A549 (cell line): ENCODE data around the gene ABCB8. TPM values are rescaled to one million over a fixed set of nuclear protein-coding genes. Genes with fewer than 3 reads are reported as not detected.

Experiments
- ATAC-seq, 2 experiments: fragments of 200-7000 bp in 1 of 2; fragments of >200 bp in 1 of 2; cut with Nextera tagmentation in 1 of 2; cut with Tn5 transposase in 1 of 2; 3 replicates each; pipeline versions ENCODE4 v1.8.0 to v1.9.1; 2018 to 2020; ENCODE audit warnings: mild to moderate bottlenecking in 1 of 2, moderate library complexity in 1 of 2
- CTCF ChIA-PET: fragments of 300-600 bp; sonication (Branson Sonifier 250); formaldehyde crosslinking; extraction: SDS; loops from one replicate; lab custom pipeline; 2021; ENCODE audit warnings: antibody characterized with exemption, inconsistent platforms; lab: Yijun Ruan, JAX
- POLR2A ChIA-PET: fragments of 350-600 bp; formaldehyde crosslinking; extraction: SDS; loops from one replicate; lab custom pipeline; 2021; ENCODE audit warnings: antibody characterized with exemption, inconsistent platforms; lab: Yijun Ruan, JAX
- DNase-seq, 2 experiments: peaks; one replicate each; pipeline versions ENCODE4 v3.0.0 to v3.0.0-alpha.2; 2011 to 2016; ENCODE audit warnings: low read depth in 1 of 2, low spot score in 1 of 2
- FAIRE-seq: peaks from 2 replicates; lab custom pipeline; 2011; peaks lifted over from hg19 to GRCh38; lab: Jason Lieb, UNC
- H3K27ac ChIP-seq, 2 experiments: fragments of >200 bp; sonication (Bioruptor Twin); formaldehyde crosslinking; 3 replicates each; pipeline ENCODE4 v1.5.1; 2016 to 2017
- H3K4me1 ChIP-seq: fragments of >200 bp; sonication (Bioruptor Twin); formaldehyde crosslinking; 3 replicates; pipeline ENCODE4 v1.6.1; 2016
- H3K4me2 ChIP-seq: fragments of >200 bp; sonication (Bioruptor Twin); formaldehyde crosslinking; 3 replicates; pipeline ENCODE4 v1.6.1; 2016
- H3K4me3 ChIP-seq: fragments of >200 bp; sonication (Bioruptor Twin); formaldehyde crosslinking; 3 replicates; pipeline ENCODE4 v1.5.1; 2016
- H3K9me3 ChIP-seq: fragments of >200 bp; sonication (Bioruptor Twin); formaldehyde crosslinking; 3 replicates; pipeline ENCODE4 v1.6.1; 2016
- CBX8 ChIP-seq: fragments of 200-600 bp; sonication (generic); IDR thresholded peaks from 2 replicates; pipeline ENCODE4 v1.6.1; 2016
- CHD2 ChIP-seq: fragments of 150-350 bp; IDR thresholded peaks from 2 replicates; pipeline ENCODE4 v1.6.1; 2014; ENCODE audit warnings: low read length; ENCODE audit not compliant: partially characterized antibody
- CHD4 ChIP-seq: fragments of 200-600 bp; sonication (generic); IDR thresholded peaks from 2 replicates; pipeline ENCODE4 v1.6.1; 2016; ENCODE audit warnings: antibody characterized with exemption, mild to moderate bottlenecking, borderline replicate concordance
- EHMT2 ChIP-seq: fragments of 200-600 bp; sonication (generic); IDR thresholded peaks from 2 replicates; pipeline ENCODE4 v1.6.1; 2016; ENCODE audit warnings: antibody characterized with exemption, low read depth, mild to moderate bottlenecking, moderate library complexity
- EP300 ChIP-seq, 2 experiments: fragments of >200 bp; sonication (Bioruptor Twin); formaldehyde crosslinking; IDR thresholded peaks; 2 replicates in 1 of 2; 3 replicates in 1 of 2; pipeline ENCODE4 v1.6.1; 2016 to 2017
- ESRRA ChIP-seq: fragments of 150-350 bp; IDR thresholded peaks from 2 replicates; pipeline ENCODE4 v1.6.1; 2014; ENCODE audit warnings: mild to moderate bottlenecking, low read length, borderline replicate concordance
- FOXS1 ChIP-seq: fragments of 250-450 bp; sonication (Bioruptor Pico); IDR thresholded peaks from 2 replicates; pipeline ENCODE4 v1.5.0; 2020; ENCODE audit warnings: mild to moderate bottlenecking, moderate library complexity
- HDAC2 ChIP-seq: fragments of 200-600 bp; sonication (generic); IDR thresholded peaks from 2 replicates; pipeline ENCODE4 v1.6.1; 2016
- HOXB13 ChIP-seq: fragments of 250-450 bp; sonication (Bioruptor Pico); IDR thresholded peaks from 2 replicates; pipeline ENCODE4 v1.5.0; 2020; ENCODE audit warnings: low read depth, mild to moderate bottlenecking, moderate library complexity
- HOXB5 ChIP-seq: fragments of 250-450 bp; sonication (Bioruptor Pico); IDR thresholded peaks from 2 replicates; pipeline ENCODE4 v1.5.0; 2020; ENCODE audit warnings: mild to moderate bottlenecking, moderate library complexity
- KDM5A ChIP-seq: fragments of 200-600 bp; sonication (generic); IDR thresholded peaks from 2 replicates; pipeline ENCODE4 v1.6.1; 2016; ENCODE audit warnings: antibody characterized with exemption, mild to moderate bottlenecking
- MAFK ChIP-seq: fragments of 450-650 bp; IDR thresholded peaks from 2 replicates; pipeline ENCODE4 v1.6.1; 2014; ENCODE audit not compliant: partially characterized antibody
- MAZ ChIP-seq: fragments of 150-350 bp; IDR thresholded peaks from 2 replicates; pipeline ENCODE4 v1.6.1; 2014; ENCODE audit warnings: antibody characterized with exemption, low read depth, low read length, borderline replicate concordance
- NFE2L2 ChIP-seq: fragments of 150-350 bp; conservative IDR thresholded peaks from 2 replicates; pipeline ENCODE4 v1.6.1; 2014; ENCODE audit warnings: low read length
- NR3C1 ChIP-seq: fragments of >200 bp; sonication (Bioruptor Twin); formaldehyde crosslinking; IDR thresholded peaks from 3 replicates; pipeline ENCODE4 v1.6.1; 2017
- RARB ChIP-seq: fragments of 250-450 bp; sonication (Bioruptor Pico); IDR thresholded peaks from 2 replicates; pipeline ENCODE4 v1.8.0; 2021; ENCODE audit warnings: mild to moderate bottlenecking, moderate library complexity
- RCOR1 ChIP-seq: fragments of 150-350 bp; IDR thresholded peaks from 2 replicates; pipeline ENCODE4 v1.6.1; 2014; ENCODE audit warnings: antibody characterized with exemption, low read length, low read depth
- RFX5 ChIP-seq: fragments of 450-650 bp; IDR thresholded peaks from 2 replicates; pipeline ENCODE4 v1.7.1; 2014; ENCODE audit warnings: antibody characterized with exemption, mild to moderate bottlenecking, moderate library complexity
- TFCP2L1 ChIP-seq: fragments of 250-450 bp; sonication (Bioruptor Pico); IDR thresholded peaks from 2 replicates; pipeline ENCODE4 v1.5.0; 2021; ENCODE audit warnings: mild to moderate bottlenecking
- TP53 ChIP-seq: fragments of 250-450 bp; sonication (Bioruptor Pico); IDR thresholded peaks from 2 replicates; pipeline ENCODE4 v1.5.0; 2021; ENCODE audit warnings: mild to moderate bottlenecking, moderate library complexity
- ZC3H11A ChIP-seq: fragments of 450-650 bp; IDR thresholded peaks from 2 replicates; pipeline ENCODE4 v1.6.1; 2014; ENCODE audit warnings: antibody characterized with exemption, mild to moderate bottlenecking
- ZFP36 ChIP-seq: fragments of 450-650 bp; IDR thresholded peaks from 2 replicates; pipeline ENCODE4 v1.6.1; 2014; ENCODE audit warnings: borderline replicate concordance; ENCODE audit not compliant: partially characterized antibody
- ZNF302 ChIP-seq: fragments of 250-450 bp; sonication (Bioruptor Pico); IDR thresholded peaks from 2 replicates; pipeline ENCODE4 v1.9.0; 2021; ENCODE audit warnings: inconsistent platforms, mild to moderate bottlenecking, moderate library complexity
- WGBS: methylation state at CpG from one replicate; pipeline ENCODE4 v1.1.6; 2017; ENCODE audit errors: missing lambda C conversion rate; 5-methylcytosine and 5-hydroxymethylcytosine counted together
- polyA plus RNA-seq, 4 experiments: library from polyadenylated mRNA; depleted of rRNA in 3 of 4; stranded (reverse); fragments of >200 nt; fragmentation: RNase III in 1 of 4; extraction: RNeasy Plus Mini Kit Qiagen cat#74134 plus additional on column Dnase treatment in 1 of 4; gene quantifications; 2 replicates in 3 of 4; 3 replicates in 1 of 4; pipeline ENCODE4 v1.2.3, GENCODE V29; 2011 to 2017
- TF ChIP-seq, protein P1 (sequence below): IDR thresholded peaks from 2 replicates; pipeline ENCODE4 v1.6.1; 2012
- TF ChIP-seq, protein P2 (sequence below): fragments of 450-650 bp; IDR thresholded peaks from 2 replicates; pipeline ENCODE4 v1.6.1; 2014; ENCODE audit warnings: antibody characterized with exemption
- TF ChIP-seq, protein P3 (sequence below): fragments of 150-350 bp; IDR thresholded peaks from 2 replicates; pipeline ENCODE4 v1.6.1; 2014; ENCODE audit warnings: low read depth, mild to moderate bottlenecking, low read length
- TF ChIP-seq, protein P4 (sequence below): IDR thresholded peaks from 2 replicates; pipeline ENCODE4 v1.6.1; 2012

The ABCB8 gene
- polyA plus RNA-seq, 2 of the 4 experiments (the other 2 are of a cell fraction): 19.6 to 41.1 TPM

DNA sequence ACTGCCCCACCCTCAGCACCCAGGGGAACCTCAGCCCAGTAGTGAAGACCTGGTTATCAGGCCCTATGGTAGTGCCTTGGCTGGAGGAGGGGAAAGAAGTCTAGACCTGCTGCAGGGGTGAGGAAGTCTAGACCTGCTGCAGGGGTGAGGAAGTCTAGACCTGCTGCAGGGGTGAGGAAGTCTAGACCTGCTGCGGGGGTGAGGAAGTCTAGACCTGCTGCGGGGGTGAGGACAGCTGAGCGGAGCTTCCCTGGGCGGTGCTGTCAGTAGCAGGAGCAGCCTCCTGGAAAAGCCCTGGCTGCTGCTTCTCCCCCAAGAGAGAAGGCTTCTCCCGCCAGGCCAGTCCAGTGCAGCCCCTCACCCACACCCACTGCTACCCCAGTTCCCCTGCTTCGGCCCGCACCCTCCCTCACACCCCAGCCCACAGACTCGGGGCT is 31.2 kb upstream of the ABCB8 start (continued):
- no peak for TF ChIP-seq MAZ
- TF ChIP-seq, all 56 proteins: peak for 0

DNA sequence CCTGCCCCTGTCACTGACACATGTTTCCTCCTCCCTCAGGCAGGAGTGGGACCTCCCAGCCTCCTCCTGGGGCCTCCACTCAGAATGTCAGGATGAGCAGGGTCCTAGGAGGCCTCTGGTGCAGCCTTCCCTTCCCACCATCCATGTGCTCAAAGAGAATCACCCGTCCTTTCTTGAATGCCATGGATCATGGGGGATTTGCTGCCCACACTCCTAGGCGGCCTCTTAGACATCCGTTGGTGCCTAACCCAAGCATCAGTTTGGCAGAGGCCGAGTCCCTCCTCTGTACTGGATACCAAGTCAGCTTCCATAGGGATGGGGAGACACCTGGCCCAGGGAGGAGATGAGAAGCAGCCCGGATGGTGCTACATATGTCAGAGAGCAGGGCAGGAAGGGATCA is 30.4 kb upstream of the ABCB8 start:
- Histone ChIP-seq H3K4me1 (no peaks in the 10 kb centered on the region), H3K9me3 (no peaks in the 10 kb centered on the region)
- no peak for TF ChIP-seq FOXS1 (CRISPR knock-in tag)
- TF ChIP-seq MAZ: no peak
- TF ChIP-seq CBX8: no peak
- TF ChIP-seq HOXB5 (CRISPR knock-in tag): no peak
- no peak for TF ChIP-seq EHMT2
- TF ChIP-seq ZFP36: no peak
- TF ChIP-seq RCOR1: no peak
- no peak for TF ChIP-seq EP300 (IDR thresholded peaks at IDR 0.05)
- TF ChIP-seq HDAC2: no peak
- TF ChIP-seq NFE2L2: no peak
- no peak for TF ChIP-seq ESRRA
- no peak for TF ChIP-seq TFCP2L1 (CRISPR knock-in tag)
- TF ChIP-seq, protein P1, sequence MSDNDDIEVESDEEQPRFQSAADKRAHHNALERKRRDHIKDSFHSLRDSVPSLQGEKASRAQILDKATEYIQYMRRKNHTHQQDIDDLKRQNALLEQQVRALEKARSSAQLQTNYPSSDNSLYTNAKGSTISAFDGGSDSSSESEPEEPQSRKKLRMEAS: no peak
- TF ChIP-seq ZNF302 (CRISPR knock-in tag): no peak
- TF ChIP-seq ZC3H11A: no peak
- TF ChIP-seq CHD4: no peak
- TF ChIP-seq, all 56 proteins: peak for 0
- no peak for FAIRE-seq
- 44% methylated on average over 5 of the region's 5 CpGs for WGBS
- ATAC-seq: no peak
- no peak overlapping the region for H3K27ac ChIP-seq
- no peak overlapping the region for H3K4me2 ChIP-seq
- CTCF ChIA-PET: interaction anchor here (0.6 to 2.0 kb wide), 8 partner anchors 9 to 113 kb away, joined by 3 to 11 read pairs (median 6); no protein-coding TSS in a partner anchor
- DNase-seq: no peak
- no peak overlapping the region for H3K4me3 ChIP-seq
- POLR2A ChIA-PET: no interaction called here

DNA sequence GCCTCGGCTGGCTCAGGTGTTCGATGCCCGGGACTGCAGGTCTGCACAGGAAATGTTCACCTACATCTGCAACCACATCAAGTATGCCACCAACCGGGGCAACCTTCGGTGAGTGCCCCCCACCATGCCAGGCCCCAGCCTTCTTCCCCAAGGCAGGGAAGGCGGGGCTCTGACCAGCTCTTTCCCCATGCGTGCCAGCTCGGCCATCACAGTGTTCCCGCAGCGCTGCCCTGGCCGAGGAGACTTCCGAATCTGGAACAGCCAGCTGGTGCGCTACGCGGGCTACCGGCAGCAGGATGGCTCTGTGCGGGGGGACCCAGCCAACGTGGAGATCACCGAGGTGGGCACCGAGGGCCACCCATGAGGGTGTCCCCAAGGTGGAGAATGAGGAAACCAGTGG is 29.9 kb upstream of the ABCB8 start:
- ATAC-seq (no peak), DNase-seq (no peak)
- Histone ChIP-seq H3K9me3 (no peaks in the 10 kb centered on the region), H3K4me2 (no peak overlapping the region), H3K4me3 (no peak overlapping the region), H3K27ac (no peak overlapping the region), H3K4me1 (0 out of 3 replicates have a peak, but pooled peaks cover 2% of the 10 kb centered on the region)
- ChIA-PET POLR2A (no interaction called here), CTCF (interaction anchor here (0.6 to 2.0 kb wide), 8 partner anchors 9 to 113 kb away, joined by 3 to 11 read pairs (median 6); no protein-coding TSS in a partner anchor)
- WGBS: 62% methylated on average over 19 of the region's 20 CpGs
- TF ChIP-seq ESRRA: no peak
- no peak for TF ChIP-seq MAFK
- TF ChIP-seq TP53 (CRISPR knock-in tag): no peak
- no peak for TF ChIP-seq TFCP2L1 (CRISPR knock-in tag)
- no peak for TF ChIP-seq NFE2L2
- TF ChIP-seq, protein P2, sequence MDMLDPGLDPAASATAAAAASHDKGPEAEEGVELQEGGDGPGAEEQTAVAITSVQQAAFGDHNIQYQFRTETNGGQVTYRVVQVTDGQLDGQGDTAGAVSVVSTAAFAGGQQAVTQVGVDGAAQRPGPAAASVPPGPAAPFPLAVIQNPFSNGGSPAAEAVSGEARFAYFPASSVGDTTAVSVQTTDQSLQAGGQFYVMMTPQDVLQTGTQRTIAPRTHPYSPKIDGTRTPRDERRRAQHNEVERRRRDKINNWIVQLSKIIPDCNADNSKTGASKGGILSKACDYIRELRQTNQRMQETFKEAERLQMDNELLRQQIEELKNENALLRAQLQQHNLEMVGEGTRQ: no peak
- TF ChIP-seq KDM5A: no peak
- TF ChIP-seq CHD2: no peak
- TF ChIP-seq ZC3H11A: no peak
- no peak for TF ChIP-seq MAZ
- TF ChIP-seq RCOR1: no peak
- TF ChIP-seq RFX5: no peak
- TF ChIP-seq, protein P3, sequence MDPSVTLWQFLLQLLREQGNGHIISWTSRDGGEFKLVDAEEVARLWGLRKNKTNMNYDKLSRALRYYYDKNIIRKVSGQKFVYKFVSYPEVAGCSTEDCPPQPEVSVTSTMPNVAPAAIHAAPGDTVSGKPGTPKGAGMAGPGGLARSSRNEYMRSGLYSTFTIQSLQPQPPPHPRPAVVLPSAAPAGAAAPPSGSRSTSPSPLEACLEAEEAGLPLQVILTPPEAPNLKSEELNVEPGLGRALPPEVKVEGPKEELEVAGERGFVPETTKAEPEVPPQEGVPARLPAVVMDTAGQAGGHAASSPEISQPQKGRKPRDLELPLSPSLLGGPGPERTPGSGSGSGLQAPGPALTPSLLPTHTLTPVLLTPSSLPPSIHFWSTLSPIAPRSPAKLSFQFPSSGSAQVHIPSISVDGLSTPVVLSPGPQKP: no peak
- TF ChIP-seq CBX8: no peak
- TF ChIP-seq, protein P4, sequence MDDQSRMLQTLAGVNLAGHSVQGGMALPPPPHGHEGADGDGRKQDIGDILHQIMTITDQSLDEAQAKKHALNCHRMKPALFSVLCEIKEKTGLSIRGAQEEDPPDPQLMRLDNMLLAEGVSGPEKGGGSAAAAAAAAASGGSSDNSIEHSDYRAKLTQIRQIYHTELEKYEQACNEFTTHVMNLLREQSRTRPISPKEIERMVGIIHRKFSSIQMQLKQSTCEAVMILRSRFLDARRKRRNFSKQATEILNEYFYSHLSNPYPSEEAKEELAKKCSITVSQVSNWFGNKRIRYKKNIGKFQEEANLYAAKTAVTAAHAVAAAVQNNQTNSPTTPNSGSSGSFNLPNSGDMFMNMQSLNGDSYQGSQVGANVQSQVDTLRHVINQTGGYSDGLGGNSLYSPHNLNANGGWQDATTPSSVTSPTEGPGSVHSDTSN: no peak
- TF ChIP-seq FOXS1 (CRISPR knock-in tag): no peak
- TF ChIP-seq NR3C1: no peak
- TF ChIP-seq RARB (CRISPR knock-in tag): no peak
- TF ChIP-seq HOXB13 (CRISPR knock-in tag): no peak
- TF ChIP-seq HDAC2: no peak
- TF ChIP-seq, all 56 proteins: peak for 0
- FAIRE-seq: no peak
